ENCODE data around the gene SMCO2. TPM values are rescaled to one million over a fixed set of nuclear protein-coding genes. Genes with fewer than 3 reads are reported as not detected.

SMCO2 gene
- total RNA-seq, 2 donors from 2014 or later, result 0.31 to 1.0 TPM

- no peaks in the 10 kb centered on the region for H3K36me3 ChIP-seq (ENCODE audit: control insufficient read depth, insufficient read depth, low read length)
- DNase-seq, result no peak
- H3K27ac ChIP-seq (ENCODE audit: low read depth, low read length), result no peak overlapping the region
- peaks cover 4% of the 10 kb centered on the region for H3K9me3 ChIP-seq (ENCODE audit: control insufficient read depth, low read length)
- no peaks in the 10 kb centered on the region for H3K27me3 Mint-ChIP-seq (ENCODE audit: insufficient read depth)
- no peak overlapping the region for H3K9ac ChIP-seq (ENCODE audit: extremely low read depth, low read length, poor library complexity, severe bottlenecking)
- H3K4me3 Mint-ChIP-seq, result no peak overlapping the region
- no peaks in the 10 kb centered on the region for H3K9me3 Mint-ChIP-seq
- no peak overlapping the region for H3K4me3 ChIP-seq (ENCODE audit: low read length)
- no peaks in the 10 kb centered on the region for H3K27me3 ChIP-seq (ENCODE audit: control insufficient read depth, insufficient read depth, low read length, poor library complexity, severe bottlenecking)
- H3K4me1 Mint-ChIP-seq, result no peaks in the 10 kb centered on the region
- 94% methylated on average over 2 of the region's 2 CpGs; no CpG with 5 or more reads in 1 of the 2 experiments for WGBS, 2 experiments (ENCODE audit: insufficient coverage in 1 of 2, insufficient read length in 1 of 2)
- H3K4me1 ChIP-seq (ENCODE audit: control insufficient read depth, insufficient read depth, low read length), result no peaks in the 10 kb centered on the region
- TF ChIP-seq, protein P1, sequence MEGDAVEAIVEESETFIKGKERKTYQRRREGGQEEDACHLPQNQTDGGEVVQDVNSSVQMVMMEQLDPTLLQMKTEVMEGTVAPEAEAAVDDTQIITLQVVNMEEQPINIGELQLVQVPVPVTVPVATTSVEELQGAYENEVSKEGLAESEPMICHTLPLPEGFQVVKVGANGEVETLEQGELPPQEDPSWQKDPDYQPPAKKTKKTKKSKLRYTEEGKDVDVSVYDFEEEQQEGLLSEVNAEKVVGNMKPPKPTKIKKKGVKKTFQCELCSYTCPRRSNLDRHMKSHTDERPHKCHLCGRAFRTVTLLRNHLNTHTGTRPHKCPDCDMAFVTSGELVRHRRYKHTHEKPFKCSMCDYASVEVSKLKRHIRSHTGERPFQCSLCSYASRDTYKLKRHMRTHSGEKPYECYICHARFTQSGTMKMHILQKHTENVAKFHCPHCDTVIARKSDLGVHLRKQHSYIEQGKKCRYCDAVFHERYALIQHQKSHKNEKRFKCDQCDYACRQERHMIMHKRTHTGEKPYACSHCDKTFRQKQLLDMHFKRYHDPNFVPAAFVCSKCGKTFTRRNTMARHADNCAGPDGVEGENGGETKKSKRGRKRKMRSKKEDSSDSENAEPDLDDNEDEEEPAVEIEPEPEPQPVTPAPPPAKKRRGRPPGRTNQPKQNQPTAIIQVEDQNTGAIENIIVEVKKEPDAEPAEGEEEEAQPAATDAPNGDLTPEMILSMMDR (conservative IDR thresholded peaks at IDR 0.05), result no peak
- H3K36me3 Mint-ChIP-seq (ENCODE audit: low read depth), result no peaks in the 10 kb centered on the region
- no peak overlapping the region for H3K27ac Mint-ChIP-seq
Observed at GRCh38 chr12:27505109-27505508, 58.6 kb downstream of the SMCO2 start.

DNA sequence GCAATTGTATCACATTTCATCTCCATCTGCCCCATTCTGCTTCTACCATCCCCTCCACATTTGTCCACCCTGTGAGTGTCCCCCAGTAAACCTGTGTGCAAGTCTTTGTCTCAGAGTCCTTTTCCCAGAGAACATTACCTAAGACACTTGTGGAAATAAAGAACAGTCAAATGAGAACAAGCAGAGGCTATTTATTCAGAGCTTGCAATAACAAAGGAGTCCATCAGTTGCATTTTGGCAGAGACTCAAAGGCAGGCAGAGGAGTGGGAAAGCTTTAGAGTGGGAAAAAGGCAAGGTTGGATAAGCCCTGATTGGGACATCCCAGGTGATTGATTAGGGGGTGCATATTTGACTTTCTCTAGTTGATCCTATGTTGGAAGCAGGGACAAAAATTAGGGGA lies 59.2 kb downstream of the SMCO2 start:
- Histone ChIP-seq H3K4me1 (ENCODE audit: control insufficient read depth, insufficient read depth, low read length) (no peaks in the 10 kb centered on the region), H3K36me3 (ENCODE audit: control insufficient read depth, insufficient read depth, low read length) (no peaks in the 10 kb centered on the region), H3K27ac (ENCODE audit: low read depth, low read length) (no peak overlapping the region), H3K9ac (ENCODE audit: extremely low read depth, low read length, poor library complexity, severe bottlenecking) (no peak overlapping the region), H3K4me3 (ENCODE audit: low read length) (no peak overlapping the region), H3K27me3 (ENCODE audit: control insufficient read depth, insufficient read depth, low read length, poor library complexity, severe bottlenecking) (no peaks in the 10 kb centered on the region), H3K9me3 (ENCODE audit: control insufficient read depth, low read length) (no peaks in the 10 kb centered on the region)
- Mint-ChIP-seq H3K36me3 (ENCODE audit: low read depth) (no peaks in the 10 kb centered on the region), H3K9me3 (no peaks in the 10 kb centered on the region), H3K4me1 (no peaks in the 10 kb centered on the region), H3K27me3 (ENCODE audit: insufficient read depth) (no peaks in the 10 kb centered on the region), H3K4me3 (no peak overlapping the region), H3K27ac (no peak overlapping the region)
- DNase-seq, result no peak
- TF ChIP-seq, protein P1 (conservative IDR thresholded peaks at IDR 0.05), result no peak

DNA sequence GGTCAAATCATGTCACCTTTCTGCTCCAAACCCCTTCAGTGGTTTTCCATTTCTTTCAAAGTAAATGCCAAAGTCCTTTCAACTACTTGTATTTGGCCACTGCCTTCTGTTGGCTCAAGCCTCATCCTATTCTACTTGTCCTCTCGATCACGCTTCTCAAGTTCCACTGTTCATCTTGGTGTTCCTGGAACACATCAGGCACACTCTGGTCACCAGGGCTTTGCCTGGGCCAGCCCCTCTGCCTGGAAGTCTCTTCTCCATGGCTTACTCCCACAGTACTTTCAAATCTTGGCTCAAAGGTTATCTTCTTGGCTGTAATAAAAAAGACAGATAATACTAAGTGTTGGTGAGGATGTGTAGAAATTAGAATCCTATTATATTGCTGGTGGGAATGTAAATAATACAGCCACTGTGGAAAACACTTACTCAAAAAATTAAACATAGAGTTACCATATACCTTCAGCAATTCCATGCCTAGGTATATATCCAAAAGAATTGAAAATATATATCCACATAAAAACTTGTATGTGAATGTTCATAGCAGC lies 60.2 kb downstream of the SMCO2 start:
- Histone ChIP-seq H3K9ac (ENCODE audit: extremely low read depth, low read length, poor library complexity, severe bottlenecking) (no peak overlapping the region), H3K9me3 (ENCODE audit: control insufficient read depth, low read length) (no peaks in the 10 kb centered on the region), H3K27ac (ENCODE audit: low read depth, low read length) (no peak overlapping the region), H3K4me3 (ENCODE audit: low read length) (no peak overlapping the region), H3K36me3 (ENCODE audit: control insufficient read depth, insufficient read depth, low read length) (no peaks in the 10 kb centered on the region), H3K27me3 (ENCODE audit: control insufficient read depth, insufficient read depth, low read length, poor library complexity, severe bottlenecking) (no peaks in the 10 kb centered on the region), H3K4me1 (ENCODE audit: control insufficient read depth, insufficient read depth, low read length) (no peaks in the 10 kb centered on the region)
- 89 to 99% methylated on average over 2 of the region's 2 CpGs for WGBS, 2 experiments (ENCODE audit: insufficient coverage in 1 of 2, insufficient read length in 1 of 2)
- no peak for DNase-seq
- no peaks in the 10 kb centered on the region for H3K27me3 Mint-ChIP-seq (ENCODE audit: insufficient read depth)
- no peaks in the 10 kb centered on the region for H3K36me3 Mint-ChIP-seq (ENCODE audit: low read depth)
- H3K27ac Mint-ChIP-seq, result no peak overlapping the region
- no peaks in the 10 kb centered on the region for H3K9me3 Mint-ChIP-seq
- TF ChIP-seq, protein P1 (conservative IDR thresholded peaks at IDR 0.05), result no peak
- H3K4me3 Mint-ChIP-seq, result no peak overlapping the region
- H3K4me1 Mint-ChIP-seq, result peaks cover 4% of the 10 kb centered on the region

Data from endodermal cell (in vitro differentiated cells).